Naive B cell (primary cell): ENCODE measurements around the gene TMEM41A. TPM values are rescaled to one million over a fixed set of nuclear protein-coding genes. Genes with fewer than 3 reads are reported as not detected.

Source experiments
- polyA plus RNA-seq, 6 donors: library from polyadenylated mRNA; unstranded; fragments of 300-500 nt; fragmentation: Illumina TruSeq; gene quantifications; one replicate each; pipeline ENCODE4 v1.2.3, GENCODE V29; 2021; ENCODE audit warnings: low read depth in 6 of 6

The TMEM41A gene
- polyA plus RNA-seq, 6 donors from 2014 or later: 13.8 to 24.1 (median 18.7) TPM

Other genes starting within 250 kb of the TMEM41A start
- 1 to 10 TPM in 1 of 6 donors, under 1 TPM in 3, not detected in 2; 0.34 to 1.2 (median 0.44) TPM for gene EHHADH, start 245.0 kb downstream of the TMEM41A start, polyA plus RNA-seq
- 10 to 100 TPM; 39.9 to 64.9 (median 57.6) TPM for gene MAP3K13, start 135.9 kb downstream of the TMEM41A start, polyA plus RNA-seq
- gene LIPH, start 53.6 kb upstream of the TMEM41A start, polyA plus RNA-seq: under 1 TPM in 1 of 6 donors, not detected in 5; 0.20 TPM
- 10 to 100 TPM; 19.7 to 36.7 (median 28.0) TPM for gene SENP2, start 87.3 kb upstream of the TMEM41A start, polyA plus RNA-seq